Right forelimb (tissue), 1 donor: ENCODE data around the gene VPS39.
A peak's percentile ranks its signal among the peaks of the same experiment; 100 is the strongest.

Experiments
- DNase-seq: peaks from one replicate; pipeline ENCODE4 v3.0.0-alpha.2; 2018

Gene VPS39

GRCh38 chr15:42156243-42156922, 51.7 kb downstream of the VPS39 start, which contains the start of gene PLA2G4F:
PLA2G4F (minus strand) TSS chr15:42156636; CDS start chr15:42156549, 87 bp downstream.
- DNase-seq = peak; percentile 37

- no peak for DNase-seq
These were observed 52.4 kb downstream of the VPS39 start for GRCh38 chr15:42155546-42156242.

DNA sequence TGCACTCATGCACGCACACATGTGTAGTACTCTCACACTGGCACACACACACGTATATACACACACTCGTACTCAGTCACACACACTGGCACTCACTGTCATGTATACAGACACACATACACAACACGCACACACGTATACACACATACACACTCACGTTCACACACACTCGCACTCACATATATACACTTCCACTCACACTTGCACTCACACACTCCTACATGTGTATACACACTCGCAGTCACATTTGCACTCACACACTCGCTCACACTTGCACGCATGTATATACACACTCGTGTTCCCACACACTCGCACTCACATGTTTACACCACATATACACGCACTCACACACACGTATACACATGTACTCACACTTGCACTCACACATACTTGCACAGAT, 53.1 kb downstream of the VPS39 start:
- no peak for DNase-seq

GRCh38 chr15:42154212-42154941, 53.7 kb downstream of the VPS39 start:
- no peak for DNase-seq

- peak; percentile 33 for DNase-seq
These were observed 54.3 kb downstream of the VPS39 start for GRCh38 chr15:42153874-42154211.

GRCh38 chr15:42152921-42153698, 55.0 kb downstream of the VPS39 start:
- peak; percentile 22 for DNase-seq

- peak; percentile 44 for DNase-seq
These were observed 55.7 kb downstream of the VPS39 start for GRCh38 chr15:42152196-42152920.

- no peak for DNase-seq
These were observed 56.4 kb downstream of the VPS39 start for GRCh38 chr15:42151736-42152135.

GRCh38 chr15:42151141-42151561, 57.0 kb downstream of the VPS39 start:
- DNase-seq = no peak

DNA sequence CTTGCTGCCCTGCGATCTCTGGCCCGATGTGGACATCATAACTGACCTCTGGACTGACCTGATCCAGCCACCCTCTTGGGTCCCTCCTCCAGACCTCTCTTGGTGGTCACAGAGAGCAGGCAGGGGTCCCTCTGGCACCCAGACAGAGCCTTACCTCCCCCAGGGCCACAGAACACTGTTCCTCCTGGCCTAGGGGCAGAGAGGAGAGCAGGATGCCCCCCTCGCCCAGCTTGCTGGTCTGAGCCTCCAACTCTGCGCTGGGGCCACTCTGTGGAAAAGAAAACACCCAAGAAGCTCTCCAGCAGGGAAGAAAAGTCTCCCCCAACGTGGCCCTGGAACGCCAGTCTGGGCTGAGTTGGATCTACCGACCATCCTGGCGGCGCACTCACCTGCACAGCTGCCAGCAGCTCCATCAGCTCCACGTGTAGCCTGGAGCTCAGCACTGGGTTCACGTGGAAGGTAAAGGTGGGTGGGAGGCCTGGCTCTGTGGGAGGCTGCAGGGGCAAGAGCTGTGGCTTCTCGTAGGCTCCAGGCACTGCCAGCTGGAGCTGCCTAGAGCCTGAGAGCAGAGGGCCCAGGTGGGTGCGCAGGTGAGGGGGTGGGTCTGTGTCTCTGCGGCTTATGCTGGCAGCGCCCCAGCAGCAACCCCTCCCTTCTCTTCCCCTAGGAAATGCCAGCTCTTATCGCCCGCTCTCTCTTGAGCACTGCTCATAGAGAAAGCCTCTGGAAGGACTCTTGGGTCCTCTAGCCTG, 57.7 kb downstream of the VPS39 start:
- peak; percentile 17 for DNase-seq

DNA sequence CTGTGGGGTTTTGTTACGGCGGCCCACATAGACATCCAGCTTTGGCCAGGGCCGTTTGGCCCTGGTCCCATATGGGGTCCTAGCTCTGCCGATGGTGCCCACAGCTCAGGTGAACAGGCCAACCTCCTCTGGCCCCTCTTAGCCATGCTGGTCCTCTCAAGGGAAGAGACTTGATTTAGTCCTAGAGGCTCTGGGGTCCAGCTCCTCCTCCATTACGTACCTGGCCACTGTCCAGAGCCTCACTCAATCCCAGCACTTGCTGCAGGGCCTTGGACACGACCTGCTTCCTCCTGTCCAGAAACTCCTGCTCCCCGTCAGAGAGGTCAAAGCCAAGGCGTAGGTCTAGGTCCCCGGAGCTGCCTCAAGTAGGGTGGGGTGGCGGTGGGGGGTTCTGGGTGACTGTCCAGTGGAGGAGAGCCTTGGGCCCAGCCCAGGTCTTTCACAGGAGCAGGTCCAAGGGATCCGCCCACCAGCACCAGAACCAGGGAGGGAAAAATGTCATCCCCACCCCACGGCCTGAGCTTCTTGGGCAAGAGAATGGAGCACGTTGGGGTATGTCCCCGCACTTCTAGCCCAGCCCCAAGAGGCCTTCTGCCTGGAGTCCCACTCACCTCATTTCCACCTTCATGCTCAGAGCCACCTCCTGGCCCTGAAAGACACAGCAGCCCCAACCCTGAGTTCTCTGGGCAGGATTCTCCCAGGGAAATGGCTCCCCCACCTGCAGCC, 58.4 kb downstream of the VPS39 start:
- DNase-seq = peak; percentile 33

DNA sequence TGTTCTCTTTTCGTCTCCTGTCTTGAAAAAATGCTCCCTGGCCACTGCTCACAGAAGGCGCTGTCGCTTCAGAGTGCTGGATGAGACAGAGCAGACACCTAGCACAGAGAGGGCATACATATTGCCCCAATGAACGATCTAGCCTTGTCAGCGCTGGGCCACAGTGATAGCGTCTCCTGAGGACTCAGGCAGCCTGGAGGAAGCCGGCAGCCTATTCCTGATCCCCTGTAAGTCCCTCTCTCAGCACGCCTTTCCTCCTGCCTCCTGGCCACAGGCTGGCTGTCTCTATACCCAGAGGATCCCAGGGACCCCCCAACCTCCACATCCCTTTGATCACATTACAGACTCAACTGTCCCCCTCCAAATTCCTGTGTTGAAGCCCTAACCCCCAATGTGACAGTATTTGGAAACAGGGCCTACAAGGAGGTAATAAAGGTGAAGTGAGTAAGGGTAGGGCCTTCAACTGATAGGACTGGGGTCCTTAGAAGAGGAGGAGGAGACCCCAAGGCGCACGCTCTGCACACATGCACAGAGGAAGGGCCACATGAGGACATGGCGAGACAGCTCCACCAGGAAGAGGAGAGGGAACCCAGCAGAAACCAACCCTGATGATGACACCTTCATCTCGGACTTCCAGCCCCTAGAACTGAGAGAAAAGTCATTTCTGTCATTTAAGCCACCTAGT, 59.2 kb downstream of the VPS39 start:
- peak; percentile 34 for DNase-seq

DNA sequence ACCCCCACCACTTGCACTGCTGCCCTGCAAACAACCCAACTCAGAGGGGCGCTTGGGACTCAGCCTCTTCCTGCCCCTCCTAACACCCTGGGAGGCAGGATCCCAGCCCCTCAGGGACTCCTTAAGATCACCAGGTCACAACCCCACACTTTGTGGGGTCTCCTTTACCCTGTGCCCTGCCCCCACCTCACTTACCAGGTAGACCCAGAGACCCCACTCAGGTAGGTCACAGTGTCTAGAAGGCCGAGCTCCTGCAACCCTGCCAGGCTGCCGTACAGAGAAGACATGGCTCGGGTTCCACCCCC, 60.7 kb downstream of the VPS39 start:
- peak; percentile 12 for DNase-seq

DNA sequence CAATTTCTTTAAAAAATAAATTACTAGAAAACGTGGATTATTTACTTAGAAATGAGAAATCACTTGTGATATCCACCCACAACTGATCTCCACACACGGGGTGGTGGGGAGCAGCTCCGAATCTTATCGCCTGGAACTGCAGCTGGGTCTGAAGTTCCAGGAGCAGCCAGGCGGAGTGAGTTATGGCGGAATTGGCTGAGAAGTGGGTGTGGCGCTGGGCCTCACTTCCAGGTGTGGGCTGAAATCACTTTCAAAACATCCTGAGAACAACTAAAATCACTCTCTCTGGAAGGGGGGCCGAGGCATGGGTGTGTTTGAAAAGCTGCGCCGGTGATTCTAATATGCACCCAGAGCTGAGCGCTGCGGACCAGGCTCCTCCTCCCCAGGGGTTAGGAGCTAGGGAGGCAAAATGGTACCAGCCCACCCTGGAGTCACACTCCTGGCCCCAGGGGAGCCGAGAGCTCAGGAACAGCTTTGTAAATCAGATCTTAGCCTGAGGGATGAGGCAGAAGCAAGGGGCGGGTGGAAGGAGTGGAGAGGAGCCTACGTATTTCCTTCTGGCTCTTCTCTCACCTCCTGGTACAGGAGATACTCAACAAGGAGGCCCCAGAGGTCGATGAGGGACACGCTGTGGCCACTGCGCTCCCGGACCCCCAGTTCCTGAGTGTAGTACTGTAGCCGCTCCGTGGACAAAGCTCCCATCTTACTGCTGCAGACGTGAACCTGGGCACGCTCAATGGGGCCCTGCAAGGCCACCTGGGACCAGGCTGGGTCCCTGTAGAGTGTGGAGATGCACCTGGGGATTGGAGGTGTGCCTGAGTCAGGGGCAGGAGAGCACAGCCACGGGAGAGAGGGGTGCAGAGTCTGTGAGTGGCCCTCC, 61.3 kb downstream of the VPS39 start:
- peak; percentile 37 for DNase-seq

DNA sequence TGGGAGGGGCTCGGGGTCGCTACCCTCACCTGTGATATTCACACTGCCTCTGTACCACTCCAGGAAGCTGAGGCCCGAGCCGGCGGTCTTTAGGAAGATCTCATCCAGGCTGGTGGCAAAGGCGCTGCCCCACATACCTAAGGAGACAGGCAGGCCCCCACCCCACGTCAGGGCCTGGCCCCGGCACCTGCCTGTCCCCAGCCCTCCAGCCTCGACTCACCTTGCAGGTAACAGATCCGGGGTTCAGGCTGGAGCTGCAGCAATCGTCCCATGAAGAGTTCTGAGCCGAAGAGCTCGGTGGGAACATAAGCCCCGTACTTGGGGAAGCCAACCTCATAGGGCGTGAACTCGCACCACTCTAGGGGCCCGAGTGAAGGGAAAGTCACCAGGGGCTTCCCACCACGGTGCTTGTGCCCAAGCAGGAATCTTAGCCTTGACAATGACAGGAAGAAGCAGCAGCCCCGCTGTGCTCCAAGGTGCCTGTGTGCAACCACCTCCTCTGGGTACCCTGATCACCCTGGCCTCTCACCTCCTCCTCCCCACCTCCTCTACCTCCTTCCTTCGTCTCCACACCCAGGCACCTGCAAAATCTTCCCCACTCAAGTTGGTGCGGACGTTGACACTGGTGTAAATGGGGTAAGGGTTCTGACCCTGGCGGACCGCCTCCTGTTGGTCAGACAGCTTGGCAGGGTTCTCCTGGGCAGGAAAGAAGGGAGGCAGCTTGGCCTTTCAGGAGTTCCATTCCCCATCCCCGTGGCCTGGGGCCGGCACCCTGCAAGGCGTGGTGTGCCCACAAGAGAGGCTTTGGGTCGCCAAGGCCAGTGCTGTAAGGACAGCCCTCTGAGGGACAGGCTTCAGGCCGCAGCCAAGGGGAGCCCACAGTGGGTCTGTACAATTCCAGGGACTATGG, 62.3 kb downstream of the VPS39 start:
- peak; percentile 16 for DNase-seq

- peak; percentile 13 for DNase-seq
These were observed 63.2 kb downstream of the VPS39 start for GRCh38 chr15:42144841-42145375.

- DNase-seq = peak; percentile 17
These were observed 64.1 kb downstream of the VPS39 start for GRCh38 chr15:42143866-42144625.
